Activated CD4-positive, alpha-beta memory T cell treated with anti-CD3 and anti-CD28 coated beads, Interleukin-2, amount 10 ng/mL, durations not matched to agents 7 days and 5 days (primary cell): Measurements from ENCODE around the gene DNAH1. TPM values are rescaled to one million over a fixed set of nuclear protein-coding genes. Genes with fewer than 3 reads are reported as not detected.
A peak's percentile ranks its signal among the peaks of the same experiment; 100 is the strongest.

Experiments
- CTCF ChIA-PET: fragments of 350-600 bp; sonication (Branson Sonifier 250); formaldehyde crosslinking; loops from one replicate; lab custom pipeline; 2021; ENCODE audit warnings: antibody characterized with exemption, inconsistent platforms; lab: Charles Lee
- POLR2A ChIA-PET: fragments of 350-600 bp; sonication (Branson Sonifier 250); formaldehyde crosslinking; loops from one replicate; lab custom pipeline; 2021; ENCODE audit warnings: antibody characterized with exemption; lab: Charles Lee
- DNase-seq: peaks from one replicate; pipeline ENCODE4 v3.0.0-alpha.2; 2020
- H3K27ac Mint-ChIP-seq: one replicate; pipeline ENCODE4 v1.8.0; 2021; ENCODE audit warnings: mild to moderate bottlenecking, mixed read lengths
- H3K27me3 Mint-ChIP-seq: one replicate; pipeline ENCODE4 v1.8.0; 2021; ENCODE audit warnings: mixed read lengths
- H3K36me3 Mint-ChIP-seq: one replicate; pipeline ENCODE4 v1.8.0; 2021; ENCODE audit warnings: low read depth, mixed read lengths
- H3K4me1 Mint-ChIP-seq: one replicate; pipeline ENCODE4 v1.8.0; 2021; ENCODE audit warnings: mixed read lengths
- H3K4me3 Mint-ChIP-seq: one replicate; pipeline ENCODE4 v1.8.0; 2021; ENCODE audit warnings: mild to moderate bottlenecking, mixed read lengths
- H3K9me3 Mint-ChIP-seq: one replicate; pipeline ENCODE4 v1.8.0; 2021; ENCODE audit warnings: mixed read lengths
- total RNA-seq, 2 experiments: library from RNA; stranded (reverse); gene quantifications; one replicate each; pipeline ENCODE4 v1.2.3, GENCODE V29; 2021

The DNAH1 gene
- total RNA-seq, 2 experiments from 2014 or later: 20.7 to 21.8 TPM

- ChIA-PET POLR2A (interaction anchor here (1.0 to 1.7 kb wide), 2 partner anchors 13 to 14 kb away, joined by 3 read pairs; no protein-coding TSS in a partner anchor), CTCF (interaction anchor here (0.8 to 12.0 kb wide), 3 partner anchors 15 to 39 kb away, joined by 3 to 151 read pairs (median 5); partner anchors contain the start of gene SEMA3G)
- DNase-seq: no peak
- no peak overlapping the region for H3K4me3 Mint-ChIP-seq
- H3K9me3 Mint-ChIP-seq: no peaks in the 10 kb centered on the region
- no peaks in the 10 kb centered on the region for H3K36me3 Mint-ChIP-seq
- H3K27ac Mint-ChIP-seq: peak overlapping the region; percentile 0
- H3K27me3 Mint-ChIP-seq: peaks cover 3% of the 10 kb centered on the region
- H3K4me1 Mint-ChIP-seq: peaks cover 24% of the 10 kb centered on the region
Observed at GRCh38 chr3:52433328-52433995, 117.3 kb downstream of the DNAH1 start.

GRCh38 chr3:52433996-52434479 is 117.9 kb downstream of the DNAH1 start:
- ChIA-PET POLR2A (interaction anchor here (1.3 kb wide), 1 partner anchor 102 kb away, joined by 3 read pairs; no protein-coding TSS in a partner anchor), CTCF (interaction anchor here (1.3 to 12.0 kb wide), 2 partner anchors 14 to 22 kb away, joined by 5 to 151 read pairs; partner anchors contain the start of gene SEMA3G)
- Mint-ChIP-seq H3K4me3 (no peak overlapping the region), H3K27me3 (peaks cover 3% of the 10 kb centered on the region), H3K4me1 (peaks cover 24% of the 10 kb centered on the region), H3K27ac (no peak overlapping the region), H3K9me3 (no peaks in the 10 kb centered on the region), H3K36me3 (no peaks in the 10 kb centered on the region)
- DNase-seq: no peak

- CTCF ChIA-PET: interaction anchor here (12.0 kb wide), 1 partner anchor 14 kb away, joined by 151 read pairs; the partner anchor contains the start of gene SEMA3G
- no peak overlapping the region for H3K4me3 Mint-ChIP-seq
Observed at GRCh38 chr3:52434491-52435115, 118.5 kb downstream of the DNAH1 start.

GRCh38 chr3:52435246-52436101 is 119.4 kb downstream of the DNAH1 start:
- no peak for DNase-seq
- ChIA-PET POLR2A (interaction anchor here (1.3 kb wide), 1 partner anchor 101 kb away, joined by 3 read pairs; no protein-coding TSS in a partner anchor), CTCF (interaction anchor here (12.0 kb wide), 1 partner anchor 13 kb away, joined by 151 read pairs; the partner anchor contains the start of gene SEMA3G)
- H3K9me3 Mint-ChIP-seq: no peaks in the 10 kb centered on the region
- H3K4me1 Mint-ChIP-seq: peaks cover 24% of the 10 kb centered on the region
- H3K27me3 Mint-ChIP-seq: peaks cover 3% of the 10 kb centered on the region
- H3K4me3 Mint-ChIP-seq: no peak overlapping the region
- no peaks in the 10 kb centered on the region for H3K36me3 Mint-ChIP-seq
- no peak overlapping the region for H3K27ac Mint-ChIP-seq

More at GRCh38 chr3:52434491-52435115, 118.5 kb downstream of the DNAH1 start:
- Mint-ChIP-seq H3K4me1 (peaks cover 24% of the 10 kb centered on the region), H3K27me3 (peaks cover 3% of the 10 kb centered on the region), H3K27ac (no peak overlapping the region), H3K36me3 (no peaks in the 10 kb centered on the region), H3K9me3 (no peaks in the 10 kb centered on the region)
- POLR2A ChIA-PET: interaction anchor here (1.3 kb wide), 1 partner anchor 101 kb away, joined by 3 read pairs; no protein-coding TSS in a partner anchor
- DNase-seq: no peak

GRCh38 chr3:52436500-52437149 is 120.5 kb downstream of the DNAH1 start:
- no peaks in the 10 kb centered on the region for H3K36me3 Mint-ChIP-seq
- H3K27ac Mint-ChIP-seq: no peak overlapping the region
- no peaks in the 10 kb centered on the region for H3K9me3 Mint-ChIP-seq
- no peak for DNase-seq
- peaks cover 3% of the 10 kb centered on the region for H3K27me3 Mint-ChIP-seq
- CTCF ChIA-PET: interaction anchor here (1.4 kb wide), 1 partner anchor 8 kb away, joined by 3 read pairs; no protein-coding TSS in a partner anchor
- POLR2A ChIA-PET: no interaction called here
- no peak overlapping the region for H3K4me3 Mint-ChIP-seq
- peaks cover 22% of the 10 kb centered on the region for H3K4me1 Mint-ChIP-seq

- Mint-ChIP-seq H3K27me3 (peaks cover 3% of the 10 kb centered on the region), H3K4me3 (no peak overlapping the region), H3K27ac (no peak overlapping the region), H3K9me3 (no peaks in the 10 kb centered on the region), H3K36me3 (no peaks in the 10 kb centered on the region), H3K4me1 (peaks cover 15% of the 10 kb centered on the region)
- DNase-seq: no peak
- CTCF ChIA-PET: interaction anchor here (1.4 kb wide), 1 partner anchor 9 kb away, joined by 3 read pairs; no protein-coding TSS in a partner anchor
- POLR2A ChIA-PET: no interaction called here
Observed at GRCh38 chr3:52437326-52438103, 121.4 kb downstream of the DNAH1 start.

GRCh38 chr3:52438104-52438376 is 121.9 kb downstream of the DNAH1 start:
- peaks cover 3% of the 10 kb centered on the region for H3K27me3 Mint-ChIP-seq

GRCh38 chr3:52438579-52439425 is 122.7 kb downstream of the DNAH1 start:
- Mint-ChIP-seq H3K4me3 (no peak overlapping the region), H3K4me1 (peaks cover 5% of the 10 kb centered on the region), H3K9me3 (no peaks in the 10 kb centered on the region), H3K27ac (no peak overlapping the region), H3K27me3 (peaks cover 3% of the 10 kb centered on the region), H3K36me3 (no peaks in the 10 kb centered on the region)
- ChIA-PET CTCF (interaction anchor here (1.2 kb wide), 1 partner anchor 11 kb away, joined by 8 read pairs; no protein-coding TSS in a partner anchor), POLR2A (interaction anchor here (0.9 to 1.9 kb wide), 2 partner anchors 10 to 17 kb away, joined by 3 to 5 read pairs; partner anchors contain the start of gene NISCH)
- DNase-seq: no peak

More at GRCh38 chr3:52438104-52438376, 121.9 kb downstream of the DNAH1 start:
- no peaks in the 10 kb centered on the region for H3K9me3 Mint-ChIP-seq
- POLR2A ChIA-PET: interaction anchor here (1.9 kb wide), 1 partner anchor 11 kb away, joined by 5 read pairs; no protein-coding TSS in a partner anchor
- no peak for DNase-seq
- peaks cover 10% of the 10 kb centered on the region for H3K4me1 Mint-ChIP-seq
- H3K36me3 Mint-ChIP-seq: no peaks in the 10 kb centered on the region
- no peak overlapping the region for H3K27ac Mint-ChIP-seq
- no peak overlapping the region for H3K4me3 Mint-ChIP-seq
- CTCF ChIA-PET: interaction anchor here (1.4 kb wide), 1 partner anchor 9 kb away, joined by 3 read pairs; no protein-coding TSS in a partner anchor

GRCh38 chr3:52439426-52440248 is 123.5 kb downstream of the DNAH1 start:
- Mint-ChIP-seq H3K4me3 (no peak overlapping the region), H3K4me1 (no peaks in the 10 kb centered on the region), H3K27ac (no peak overlapping the region), H3K27me3 (no peaks in the 10 kb centered on the region), H3K36me3 (no peaks in the 10 kb centered on the region), H3K9me3 (no peaks in the 10 kb centered on the region)
- CTCF ChIA-PET: interaction anchor here (1.2 kb wide), 1 partner anchor 11 kb away, joined by 8 read pairs; no protein-coding TSS in a partner anchor
- DNase-seq: no peak
- POLR2A ChIA-PET: interaction anchor here (0.5 to 1.9 kb wide), 3 partner anchors 9 to 450 kb away, joined by 3 to 5 read pairs (median 3); partner anchors contain the start of gene NISCH

GRCh38 chr3:52440249-52440551 is 124.1 kb downstream of the DNAH1 start:
- ChIA-PET CTCF (no interaction called here), POLR2A (no interaction called here)
- Mint-ChIP-seq H3K9me3 (no peaks in the 10 kb centered on the region), H3K4me3 (no peak overlapping the region), H3K4me1 (peaks cover 3% of the 10 kb centered on the region), H3K36me3 (no peaks in the 10 kb centered on the region), H3K27me3 (no peaks in the 10 kb centered on the region), H3K27ac (no peak overlapping the region)
- DNase-seq: no peak
